PFSK-1 (cell line): Measurements from ENCODE around the gene TNNT1.

Experiments used
- POLR2AphosphoS5 ChIP-seq: IDR thresholded peaks from 2 replicates; pipeline ENCODE4 v1.6.1; 2012; ENCODE audit warnings: low read depth, mild to moderate bottlenecking, control low read depth, low read length, moderate library complexity
- TAF1 ChIP-seq: IDR thresholded peaks from 2 replicates; pipeline ENCODE4 v1.6.1; 2012; ENCODE audit warnings: low read length, control low read depth, borderline replicate concordance; ENCODE audit not compliant: insufficient read depth

- TF ChIP-seq POLR2AphosphoS5 (no peak), TAF1 (no peak)
These were observed 17.0 kb upstream of the TNNT1 start for GRCh38 chr19:55165952-55166529.
